ENCODE data around the gene LMNB1. TPM values are rescaled to one million over a fixed set of nuclear protein-coding genes. Genes with fewer than 3 reads are reported as not detected.

LMNB1 gene
- total RNA-seq, 2 donors from 2014 or later = 23.2 to 51.1 TPM

- no peak for DNase-seq
- ATAC-seq = no peak
- intact Hi-C loops (cut with DNase I, micrococcal nuclease) = no loop called here
Measured at GRCh38 chr5:126871441-126871840, 94.5 kb downstream of the LMNB1 start.

GRCh38 chr5:126872561-126873354 lies 95.8 kb downstream of the LMNB1 start:
- DNase-seq (no peak), ATAC-seq (no peak)
- intact Hi-C loops (cut with DNase I, micrococcal nuclease) = no loop called here

GRCh38 chr5:126875303-126875785 lies 98.4 kb downstream of the LMNB1 start:
- ATAC-seq (no peak), DNase-seq (no peak)
- intact Hi-C loops (cut with DNase I, micrococcal nuclease) = no loop called here

- ATAC-seq = peak; percentile 67
- no peak for DNase-seq
- intact Hi-C loops (cut with DNase I, micrococcal nuclease) = no loop called here
Measured at GRCh38 chr5:126877602-126878001, 100.7 kb downstream of the LMNB1 start.

- peak; percentile 38 for ATAC-seq
- no peak for DNase-seq
- intact Hi-C loops (cut with DNase I, micrococcal nuclease) = no loop called here
Measured at GRCh38 chr5:126878085-126878484, 101.1 kb downstream of the LMNB1 start.

GRCh38 chr5:126878634-126879033 lies 101.7 kb downstream of the LMNB1 start:
- no peak for ATAC-seq
- intact Hi-C loops (cut with DNase I, micrococcal nuclease) = no loop called here
- DNase-seq = no peak

- intact Hi-C loops (cut with DNase I, micrococcal nuclease) = no loop called here
- ATAC-seq (no peak), DNase-seq (no peak)
Measured at GRCh38 chr5:126881821-126882600, 105.1 kb downstream of the LMNB1 start.

- DNase-seq = no peak
- intact Hi-C loops (cut with DNase I, micrococcal nuclease) = no loop called here
- ATAC-seq = no peak
Measured at GRCh38 chr5:126883564-126884245, 106.8 kb downstream of the LMNB1 start.

GRCh38 chr5:126884269-126884819 lies 107.4 kb downstream of the LMNB1 start:
- ATAC-seq = no peak
- intact Hi-C loops (cut with DNase I, micrococcal nuclease) = no loop called here
- no peak for DNase-seq

Other genes with a start within 250 kb of the LMNB1 start
- 10 to 100 TPM; 50.5 to 61.8 TPM for gene ALDH7A1, start 181.9 kb upstream of the LMNB1 start, total RNA-seq
- 10 to 100 TPM; 30.8 to 31.8 TPM for gene PHAX, start 176.2 kb upstream of the LMNB1 start, total RNA-seq